Panc1 (cell line): ENCODE data around the gene KRT75.

Experiments
- CTCF ChIP-seq: fragments of 450-650 bp; IDR thresholded peaks from 2 replicates; pipeline ENCODE4 v1.5.1; 2017; ENCODE audit warnings: mild to moderate bottlenecking
- POLR2AphosphoS5 ChIP-seq: IDR thresholded peaks from 2 replicates; pipeline ENCODE4 v1.6.1; 2012; ENCODE audit warnings: mild to moderate bottlenecking, low read depth, low read length, moderate library complexity
- SIN3A ChIP-seq: IDR thresholded peaks from 2 replicates; pipeline ENCODE4 v1.6.1; 2012; ENCODE audit warnings: low read depth, mild to moderate bottlenecking, low read length, moderate library complexity, borderline replicate concordance; ENCODE audit not compliant: insufficient read depth

GRCh38 chr12:52389313-52390207 is 44.6 kb downstream of the KRT75 start:
- TF ChIP-seq CTCF (no peak), POLR2AphosphoS5 (no peak), SIN3A (no peak)
